DND-41 (cell line): ENCODE data around the gene SQSTM1.

Source experiments
- ATAC-seq: fragments of 200-7000 bp; cut with Tn5 transposase; 3 replicates; pipeline ENCODE4 v1.9.1; 2021; ENCODE audit warnings: low read depth; ENCODE audit not compliant: insufficient read depth
- DNase-seq: peaks from one replicate; pipeline ENCODE4 v3.0.0-alpha.2; 2020
- H2AFZ ChIP-seq: 2 replicates; pipeline ENCODE4 v1.6.0; 2012; ENCODE audit warnings: low read depth, low read length
- H3K27ac ChIP-seq: 2 replicates; pipeline ENCODE4 v1.5.1; 2012; ENCODE audit warnings: low read length, inconsistent platforms
- H3K27me3 ChIP-seq: fragments of 200-600 bp; sonication (generic); 2 replicates; pipeline ENCODE4 v1.6.0; 2012; ENCODE audit warnings: low read length, mild to moderate bottlenecking, inconsistent platforms; ENCODE audit not compliant: insufficient read depth, poor library complexity
- H3K36me3 ChIP-seq: 2 replicates; pipeline ENCODE4 v1.5.1; 2012; ENCODE audit warnings: low read length, inconsistent platforms; ENCODE audit not compliant: insufficient read depth
- H3K4me1 ChIP-seq: 2 replicates; pipeline ENCODE4 v1.5.1; 2012; ENCODE audit warnings: mild to moderate bottlenecking, low read length; ENCODE audit not compliant: insufficient read depth
- H3K4me2 ChIP-seq: 2 replicates; pipeline ENCODE4 v1.6.0; 2012; ENCODE audit warnings: mild to moderate bottlenecking, moderate library complexity, low read length, inconsistent platforms; ENCODE audit not compliant: insufficient read depth
- H3K4me3 ChIP-seq, 2 experiments: fragments of 200-600 bp in 1 of 2; shearing (Covaris generic) in 1 of 2; 2 replicates each; pipeline ENCODE4 v1.5.1; 2012 to 2016; ENCODE audit warnings: inconsistent platforms in 2 of 2, low read length in 2 of 2, mild to moderate bottlenecking in 2 of 2, low read depth in 1 of 2, moderate library complexity in 1 of 2
- H3K79me2 ChIP-seq: 2 replicates; pipeline ENCODE4 v1.6.0; 2012; ENCODE audit warnings: low read length, inconsistent platforms; ENCODE audit not compliant: insufficient read depth
- H3K9ac ChIP-seq: 2 replicates; pipeline ENCODE4 v1.6.0; 2012; ENCODE audit warnings: low read depth, mild to moderate bottlenecking, inconsistent platforms, low read length, moderate library complexity
- H3K9me3 ChIP-seq: 2 replicates; pipeline ENCODE4 v1.5.1; 2012; ENCODE audit warnings: low read length, moderate library complexity, mild to moderate bottlenecking, inconsistent platforms; ENCODE audit not compliant: insufficient read depth, severe bottlenecking
- H4K20me1 ChIP-seq: 2 replicates; pipeline ENCODE4 v1.6.0; 2012; ENCODE audit warnings: low read length; ENCODE audit not compliant: insufficient read depth
- CTCF ChIP-seq: IDR thresholded peaks from 2 replicates; pipeline ENCODE4 v1.5.1; 2012; ENCODE audit warnings: borderline replicate concordance, low read length, moderate library complexity, mild to moderate bottlenecking; ENCODE audit not compliant: poor library complexity, severe bottlenecking; ENCODE audit errors: extremely low read depth
- EZH2 ChIP-seq: IDR thresholded peaks from 3 replicates; pipeline ENCODE4 v1.6.1; 2012; ENCODE audit warnings: borderline replicate concordance, low read depth, mild to moderate bottlenecking, moderate library complexity, low read length, inconsistent platforms; ENCODE audit not compliant: severe bottlenecking

SQSTM1 gene

GRCh38 chr5:179777909-179778308 lies 42.8 kb upstream of the SQSTM1 start:
- ATAC-seq = no peak
- H3K9me3 ChIP-seq = no peaks in the 10 kb centered on the region
- peaks cover 21% of the 10 kb centered on the region for H4K20me1 ChIP-seq
- no peak overlapping the region for H3K27ac ChIP-seq
- TF ChIP-seq CTCF (no peak), EZH2 (no peak)
- H3K4me2 ChIP-seq = no peak overlapping the region
- no peak overlapping the region for H3K4me3 ChIP-seq
- DNase-seq = no peak
- no peak overlapping the region for H2AFZ ChIP-seq
- no peaks in the 10 kb centered on the region for H3K4me1 ChIP-seq
- H3K9ac ChIP-seq = no peak overlapping the region
- H3K27me3 ChIP-seq = no peaks in the 10 kb centered on the region
- H3K79me2 ChIP-seq = no peaks in the 10 kb centered on the region
- H3K36me3 ChIP-seq = peaks cover 78% of the 10 kb centered on the region

DNA sequence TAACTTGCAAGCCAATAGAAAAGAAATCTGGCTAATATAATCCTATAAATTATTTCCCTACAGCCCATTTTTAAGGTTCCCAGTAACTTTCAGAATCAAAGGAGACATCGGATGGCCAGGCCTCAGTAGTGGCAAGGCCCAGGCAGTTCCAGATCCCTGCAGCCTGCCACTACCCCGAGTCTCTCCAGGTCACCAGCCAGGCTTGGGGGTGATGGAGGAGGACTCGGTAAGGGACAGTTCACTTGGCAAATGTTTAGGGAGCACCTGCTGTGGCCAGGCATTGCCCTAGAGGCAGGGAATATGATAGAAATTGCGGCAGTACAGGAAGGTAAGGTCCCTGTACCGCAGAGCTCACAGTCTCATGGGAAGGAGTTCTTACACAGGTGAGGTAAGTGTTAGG lies 42.1 kb upstream of the SQSTM1 start:
- DNase-seq (no peak), ATAC-seq (no peak; the same call in 2 of the 3 replicates)
- Histone ChIP-seq H3K79me2 (no peaks in the 10 kb centered on the region), H4K20me1 (peaks cover 21% of the 10 kb centered on the region), H3K4me3 (no peak overlapping the region), H3K36me3 (peaks cover 71% of the 10 kb centered on the region), H3K27me3 (no peaks in the 10 kb centered on the region), H3K9ac (no peak overlapping the region), H3K27ac (no peak overlapping the region), H2AFZ (no peak overlapping the region), H3K4me2 (no peak overlapping the region), H3K4me1 (no peaks in the 10 kb centered on the region), H3K9me3 (no peaks in the 10 kb centered on the region)
- TF ChIP-seq EZH2 (no peak), CTCF (no peak)

GRCh38 chr5:179779826-179780225 lies 40.9 kb upstream of the SQSTM1 start:
- H3K4me1 ChIP-seq = no peaks in the 10 kb centered on the region
- TF ChIP-seq CTCF (no peak), EZH2 (no peak)

GRCh38 chr5:179780362-179780761 lies 40.3 kb upstream of the SQSTM1 start:
- Histone ChIP-seq H3K27ac (no peak overlapping the region), H4K20me1 (peaks cover 17% of the 10 kb centered on the region), H3K4me2 (no peak overlapping the region), H3K4me3 (no peak overlapping the region), H3K79me2 (no peaks in the 10 kb centered on the region), H3K4me1 (no peaks in the 10 kb centered on the region), H3K9ac (no peak overlapping the region), H3K36me3 (peaks cover 53% of the 10 kb centered on the region), H3K9me3 (no peaks in the 10 kb centered on the region), H2AFZ (no peak overlapping the region), H3K27me3 (no peaks in the 10 kb centered on the region)
- no peak for DNase-seq
- no peak for ATAC-seq
- TF ChIP-seq EZH2 = no peak
- no peak for TF ChIP-seq CTCF

More at GRCh38 chr5:179779826-179780225, 40.9 kb upstream of the SQSTM1 start:
- Histone ChIP-seq H3K79me2 (no peaks in the 10 kb centered on the region), H3K4me2 (no peak overlapping the region), H3K9ac (no peak overlapping the region), H3K36me3 (peaks cover 59% of the 10 kb centered on the region), H3K4me3 (no peak overlapping the region), H3K27ac (no peak overlapping the region), H3K27me3 (no peaks in the 10 kb centered on the region), H2AFZ (no peak overlapping the region), H4K20me1 (peaks cover 17% of the 10 kb centered on the region), H3K9me3 (no peaks in the 10 kb centered on the region)
- no peak for DNase-seq
- no peak for ATAC-seq
